ENCODE measurements around the gene RPL13. TPM values are rescaled to one million over a fixed set of nuclear protein-coding genes. Genes with fewer than 3 reads are reported as not detected.

The RPL13 gene
- total and polyA plus RNA-seq, 10 of the 15 experiments (the other 5 are each of a cell fraction or from before 2014, with no cell fraction given): 386 to 9,428 (median 2,486) TPM

GRCh38 chr16:89544113-89544512, 16.4 kb upstream of the RPL13 start (continued):
- no peak for TF ChIP-seq USF2 (IDR thresholded peaks at IDR 0.05; ENCODE audit: borderline replicate concordance, low read depth, low read length)
- TF ChIP-seq BCL11A (IDR thresholded peaks at IDR 0.05; ENCODE audit: low read depth, low read length): no peak

- no peaks in the 10 kb centered on the region for H4K20me1 ChIP-seq (ENCODE audit: control insufficient read depth, insufficient read depth)
- no peaks in the 10 kb centered on the region for H3K27me3 ChIP-seq (replicated peaks in 1 of 2; ENCODE audit: control insufficient read depth in 2 of 2, insufficient read depth in 2 of 2, low read length in 1 of 2)
- ATAC-seq (no peak), DNase-seq (ENCODE audit: low read depth, low spot score) (no peak), FAIRE-seq (no peak)
- ChIA-PET CTCF (no interaction called here), RAD21 (ENCODE audit: unreplicated experiment) (no interaction called here), POLR2A (no interaction called here), SMC1A (ENCODE audit: uncharacterized antibody, unreplicated experiment) (no interaction called here)
- no peaks in the 10 kb centered on the region for H3K4me1 ChIP-seq (ENCODE audit: control insufficient read depth, insufficient read depth, low read length)
- no peak overlapping the region for H3K27ac ChIP-seq (ENCODE audit: control insufficient read depth, insufficient read depth)
- 84% methylated on average over 13 of the region's 13 CpGs for WGBS (ENCODE audit: insufficient coverage, insufficient replicate concordance, low lambda C conversion rate, missing lambda C conversion rate)
- H3K79me2 ChIP-seq (ENCODE audit: control insufficient read depth, insufficient read depth, low read length): no peaks in the 10 kb centered on the region
- H3K9ac ChIP-seq (ENCODE audit: control insufficient read depth, insufficient read depth, low read length): no peak overlapping the region
- BruUV-seq (replicated peaks): no TSS peak
- in situ Hi-C loops (cut with MboI) (no loop called here), intact Hi-C loops (cut with micrococcal nuclease; ENCODE audit: unreplicated experiment) (no loop called here)
- no peak overlapping the region for H3K4me2 ChIP-seq (ENCODE audit: control insufficient read depth, insufficient read depth)
- H3K36me3 ChIP-seq (ENCODE audit: control insufficient read depth in 2 of 2, insufficient read depth in 2 of 2, low read length in 1 of 2): peaks cover 0 to 9% of the 10 kb centered on the region in 2 experiments
- H2AFZ ChIP-seq (ENCODE audit: control insufficient read depth, low read depth, low read length): no peak overlapping the region
- H3K9me3 ChIP-seq (replicated peaks; ENCODE audit: control insufficient read depth, insufficient read depth, low read length): no peaks in the 10 kb centered on the region
- no peak overlapping the region for H3K4me3 ChIP-seq
- TF ChIP-seq NKRF (conservative IDR thresholded peaks at IDR 0.05): no peak
- TF ChIP-seq ZNF622 (IDR thresholded peaks at IDR 0.05): no peak
- TF ChIP-seq TCF7 (IDR thresholded peaks at IDR 0.05; ENCODE audit: borderline replicate concordance): no peak
- no peak for TF ChIP-seq ATF2 (IDR thresholded peaks at IDR 0.05; ENCODE audit: low read length)
- TF ChIP-seq ZBTB40 (IDR thresholded peaks at IDR 0.05; ENCODE audit: borderline replicate concordance): no peak
- TF ChIP-seq KDM1A (IDR thresholded peaks at IDR 0.05; ENCODE audit: borderline replicate concordance): no peak
- no peak for TF ChIP-seq CUX1 (IDR thresholded peaks at IDR 0.05; ENCODE audit: insufficient replicate concordance, low read depth, low read length)
Measured at GRCh38 chr16:89544713-89545043, 15.8 kb upstream of the RPL13 start.
